Fibroblast of skin of left biceps (primary cell): Measurements from ENCODE around the gene IL17RB.
A peak's percentile ranks its signal among the peaks of the same experiment; 100 is the strongest.

Source experiments
- DNase-seq, 2 experiments: peaks; one replicate each; pipeline ENCODE4 v3.0.0-alpha.2; 2013; ENCODE audit warnings: low read depth in 2 of 2

IL17RB gene

GRCh38 chr3:53846134-53846850, at the start of gene IL17RB, which contains the start of gene CHDH:
Gene IL17RB, plus strand, starts transcription at chr3:53846568. Its CDS starts 21 bp downstream, at chr3:53846589.
Gene CHDH, minus strand, starts transcription at chr3:53846419. Its CDS starts 22,411 bp downstream, at chr3:53824008.
- no peak for DNase-seq

GRCh38 chr3:53798144-53798543, 48.2 kb upstream of the IL17RB start:
- no peak for DNase-seq

- no peak for DNase-seq
These were observed 47.0 kb upstream of the IL17RB start for GRCh38 chr3:53799338-53799865.

- no peak for DNase-seq
These were observed 46.1 kb upstream of the IL17RB start for GRCh38 chr3:53800041-53800906.

GRCh38 chr3:53801319-53801718, 45.0 kb upstream of the IL17RB start:
- DNase-seq, result no peak

GRCh38 chr3:53802256-53802880, 44.0 kb upstream of the IL17RB start:
- DNase-seq, result no peak

- no peak for DNase-seq
These were observed 43.1 kb upstream of the IL17RB start for GRCh38 chr3:53803124-53803815.

GRCh38 chr3:53803816-53804695, 42.3 kb upstream of the IL17RB start:
- no peak for DNase-seq

- peak; percentile 72 for DNase-seq
These were observed 41.5 kb upstream of the IL17RB start for GRCh38 chr3:53804697-53805462.

GRCh38 chr3:53805463-53806159, 40.8 kb upstream of the IL17RB start:
- no peak for DNase-seq

- peak; percentile 39 to 53 for DNase-seq
These were observed 39.9 kb upstream of the IL17RB start for GRCh38 chr3:53806182-53807116.

GRCh38 chr3:53807117-53807810, 39.1 kb upstream of the IL17RB start:
- DNase-seq, result no peak

GRCh38 chr3:53808496-53808895, 37.9 kb upstream of the IL17RB start:
- DNase-seq, result no peak

- no peak for DNase-seq
These were observed 37.1 kb upstream of the IL17RB start for GRCh38 chr3:53809267-53809666.

- DNase-seq, result no peak
These were observed 36.5 kb upstream of the IL17RB start for GRCh38 chr3:53809764-53810400.

GRCh38 chr3:53811143-53811927, 35.0 kb upstream of the IL17RB start:
- DNase-seq, result no peak
